ENCODE measurements around the gene S100A12.
A peak's percentile ranks its signal among the peaks of the same experiment; 100 is the strongest.
"Not testable (repeated sequence)": the region's sequence is repeated elsewhere in the genome, so short reads cannot be mapped to it uniquely, and the experiment has no call there.

S100A12 gene

GRCh38 chr1:153349363-153350320, 25.8 kb downstream of the S100A12 start:
- DNase-seq = peak; percentile 54

GRCh38 chr1:153348511-153349362, 26.7 kb downstream of the S100A12 start, which contains the start of gene PGLYRP4:
Gene PGLYRP4, minus strand, starts transcription at chr1:153348841. Its CDS starts 909 bp downstream, at chr1:153347932.
- DNase-seq = no peak

GRCh38 chr1:153347856-153348255, 27.6 kb downstream of the S100A12 start:
- no peak for DNase-seq

- not testable (repeated sequence) for DNase-seq
Observed at GRCh38 chr1:153347049-153347448, 28.4 kb downstream of the S100A12 start.

GRCh38 chr1:153346077-153346723, 29.2 kb downstream of the S100A12 start:
- DNase-seq = no peak

GRCh38 chr1:153345187-153346076, 30.0 kb downstream of the S100A12 start:
- DNase-seq = no peak

- DNase-seq = no peak
Observed at GRCh38 chr1:153344718-153345025, 30.7 kb downstream of the S100A12 start.

- no peak for DNase-seq
Observed at GRCh38 chr1:153343811-153344717, 31.4 kb downstream of the S100A12 start.

GRCh38 chr1:153343040-153343681, 32.3 kb downstream of the S100A12 start:
- DNase-seq = no peak

- no peak for DNase-seq
Observed at GRCh38 chr1:153342178-153342577, 33.2 kb downstream of the S100A12 start.

- DNase-seq = no peak
Observed at GRCh38 chr1:153341431-153341934, 33.9 kb downstream of the S100A12 start.

GRCh38 chr1:153340356-153340755, 35.1 kb downstream of the S100A12 start:
- DNase-seq = no peak

- DNase-seq = no peak
Observed at GRCh38 chr1:153339802-153340201, 35.6 kb downstream of the S100A12 start.

GRCh38 chr1:153337980-153338853, 37.2 kb downstream of the S100A12 start:
- no peak for DNase-seq

GRCh38 chr1:153336650-153337049, 38.8 kb downstream of the S100A12 start:
- DNase-seq = no peak

- DNase-seq = no peak
Observed at GRCh38 chr1:153333902-153334301, 41.5 kb downstream of the S100A12 start.

- no peak for DNase-seq
Observed at GRCh38 chr1:153324912-153325311, 50.5 kb downstream of the S100A12 start.

Measured in RPMI8226 (cell line).